ENCODE results near the gene PLIN4. TPM values are rescaled to one million over a fixed set of nuclear protein-coding genes. Genes with fewer than 3 reads are reported as not detected.

The PLIN4 gene
- total and polyA plus RNA-seq, 2 donors (not counting 3 experiments of a cell fraction or from before 2014, with no cell fraction given): 0.01 TPM; not detected in 1

GRCh38 chr19:4492337-4493103, 25.8 kb downstream of the PLIN4 start:
- Histone ChIP-seq H3K79me2 (ENCODE audit: control insufficient read depth, insufficient read depth, low read length) (no peaks in the 10 kb centered on the region), H3K9me3 (replicated peaks; ENCODE audit: control insufficient read depth, insufficient read depth, low read length) (no peaks in the 10 kb centered on the region), H3K4me1 (ENCODE audit: control insufficient read depth, extremely low read depth, insufficient read depth, low read length) (no peaks in the 10 kb centered on the region), H3K4me2 (ENCODE audit: insufficient read depth, low read length) (no peak overlapping the region), H3K27me3 (ENCODE audit: control insufficient read depth in 2 of 2, insufficient read depth in 2 of 2, low read length in 2 of 2) (no peaks in the 10 kb centered on the region), H3K9me1 (replicated peaks; ENCODE audit: control insufficient read depth, extremely low read depth, insufficient read depth, low read length) (no peaks in the 10 kb centered on the region), H3K4me3 (replicated peaks in 1 of 3; ENCODE audit: insufficient read depth in 1 of 3, low read depth in 1 of 3, low read length in 3 of 3) (no peak overlapping the region), H2AFZ (ENCODE audit: low read depth, low read length) (no peak overlapping the region), H3K27ac (ENCODE audit: insufficient read depth, low read depth, low read length) (no peak overlapping the region), H3K36me3 (ENCODE audit: control insufficient read depth in 2 of 2, extremely low read depth in 1 of 2, insufficient read depth in 2 of 2, low read length in 2 of 2) (peaks cover 2 to 44% of the 10 kb centered on the region in 2 experiments), H3K9ac (replicated peaks; ENCODE audit: extremely low read depth, insufficient read depth, low read length) (no peak overlapping the region), H4K20me1 (replicated peaks; ENCODE audit: control insufficient read depth, extremely low read depth, insufficient read depth, low read length) (no peaks in the 10 kb centered on the region)
- peak; percentile 68 for FAIRE-seq
- intact Hi-C loops (cut with micrococcal nuclease): no loop called here
- no peak for TF ChIP-seq EZH2 (IDR thresholded peaks at IDR 0.05; ENCODE audit: borderline replicate concordance, low read depth, low read length, severe bottlenecking)
- ChIA-PET CTCF (no interaction called here), POLR2A (no interaction called here)
- BruUV-seq (replicated peaks): no TSS peak
- DNase-seq (ENCODE audit: low read depth, low spot score): no peak
- dilution Hi-C loops (cut with MboI; ENCODE audit: extremely low pct_ligation_motif_present, low sequenced_read_pairs): no loop called here

- Histone ChIP-seq H4K20me1 (replicated peaks; ENCODE audit: control insufficient read depth, extremely low read depth, insufficient read depth, low read length) (no peaks in the 10 kb centered on the region), H3K9ac (replicated peaks; ENCODE audit: extremely low read depth, insufficient read depth, low read length) (no peak overlapping the region), H3K9me3 (replicated peaks; ENCODE audit: control insufficient read depth, insufficient read depth, low read length) (no peaks in the 10 kb centered on the region), H3K4me3 (replicated peaks in 1 of 3; ENCODE audit: insufficient read depth in 1 of 3, low read depth in 1 of 3, low read length in 3 of 3) (no peak overlapping the region), H2AFZ (ENCODE audit: low read depth, low read length) (no peak overlapping the region), H3K79me2 (ENCODE audit: control insufficient read depth, insufficient read depth, low read length) (no peaks in the 10 kb centered on the region), H3K27me3 (ENCODE audit: control insufficient read depth in 2 of 2, insufficient read depth in 2 of 2, low read length in 2 of 2) (no peaks in the 10 kb centered on the region), H3K4me1 (ENCODE audit: control insufficient read depth, extremely low read depth, insufficient read depth, low read length) (no peaks in the 10 kb centered on the region), H3K4me2 (ENCODE audit: insufficient read depth, low read length) (no peak overlapping the region), H3K27ac (ENCODE audit: insufficient read depth, low read depth, low read length) (no peak overlapping the region), H3K36me3 (ENCODE audit: control insufficient read depth in 2 of 2, extremely low read depth in 1 of 2, insufficient read depth in 2 of 2, low read length in 2 of 2) (peaks cover 2 to 42% of the 10 kb centered on the region in 2 experiments), H3K9me1 (replicated peaks; ENCODE audit: control insufficient read depth, extremely low read depth, insufficient read depth, low read length) (no peaks in the 10 kb centered on the region)
- ChIA-PET CTCF (no interaction called here), POLR2A (no interaction called here)
- intact Hi-C loops (cut with micrococcal nuclease): no loop called here
- no TSS peak for BruUV-seq (replicated peaks)
- no peak for DNase-seq (ENCODE audit: low read depth, low spot score)
- dilution Hi-C loops (cut with MboI; ENCODE audit: extremely low pct_ligation_motif_present, low sequenced_read_pairs): no loop called here
- no peak for TF ChIP-seq CTCF (IDR thresholded peaks at IDR 0.05; ENCODE audit: extremely low read depth in 1 of 2, insufficient read depth in 1 of 2, low read depth in 1 of 2, low read length in 2 of 2)
- TF ChIP-seq MYC (IDR thresholded peaks at IDR 0.05; ENCODE audit: low read depth, low read length): no peak
- no peak for TF ChIP-seq FOS (IDR thresholded peaks at IDR 0.05; ENCODE audit: borderline replicate concordance, insufficient read depth, low read length)
- TF ChIP-seq POLR2AphosphoS5 (IDR thresholded peaks at IDR 0.05; ENCODE audit: insufficient read depth, low read depth, low read length): no peak
- TF ChIP-seq EZH2 (IDR thresholded peaks at IDR 0.05; ENCODE audit: borderline replicate concordance, low read depth, low read length, severe bottlenecking): no peak
- TF ChIP-seq GATA2 (IDR thresholded peaks at IDR 0.05; ENCODE audit: insufficient read depth, insufficient read length, low read depth, low read length): no peak
- no peak for TF ChIP-seq JUN (IDR thresholded peaks at IDR 0.05; ENCODE audit: borderline replicate concordance, insufficient read depth, insufficient read length, low read depth)
- no peak for TF ChIP-seq POLR2A (IDR thresholded peaks at IDR 0.05; ENCODE audit: low read depth, low read length)
- no peak for TF ChIP-seq MAX (IDR thresholded peaks at IDR 0.05; ENCODE audit: insufficient read depth, insufficient read length)
- no peak for FAIRE-seq
Observed at GRCh38 chr19:4491446-4491845, 26.8 kb downstream of the PLIN4 start.
